H9 (cell line): ENCODE data around the gene EPHA3. TPM values are rescaled to one million over a fixed set of nuclear protein-coding genes. Genes with fewer than 3 reads are reported as not detected.

Experiments
- DNase-seq: peaks from one replicate; pipeline ENCODE4 v3.0.0-alpha.2; 2017
- H2AFZ ChIP-seq: one replicate; pipeline ENCODE4 v1.6.1; 2013; ENCODE audit warnings: mild to moderate bottlenecking, low read length, control low read depth, moderate library complexity
- H2AK5ac ChIP-seq: 2 replicates; pipeline ENCODE4 v1.6.1; 2013; ENCODE audit warnings: low read length, control low read depth, mixed read lengths; ENCODE audit not compliant: insufficient read length
- H2BK120ac ChIP-seq: one replicate; pipeline ENCODE4 v1.6.1; 2013; ENCODE audit warnings: low read depth, mild to moderate bottlenecking, low read length, control low read depth, inconsistent platforms; ENCODE audit not compliant: poor library complexity, severe bottlenecking
- H2BK12ac ChIP-seq: 2 replicates; pipeline ENCODE4 v1.6.1; 2013; ENCODE audit warnings: low read length, control low read depth, mixed read lengths, low read depth; ENCODE audit not compliant: insufficient read length
- H2BK15ac ChIP-seq: 2 replicates; pipeline ENCODE4 v1.6.1; 2013; ENCODE audit warnings: low read depth, low read length, control low read depth
- H2BK20ac ChIP-seq: one replicate; pipeline ENCODE4 v1.6.1; 2013; ENCODE audit warnings: low read depth, mild to moderate bottlenecking, low read length, control low read depth, inconsistent platforms; ENCODE audit not compliant: poor library complexity, severe bottlenecking
- H2BK5ac ChIP-seq: 2 replicates; pipeline ENCODE4 v1.6.1; 2013; ENCODE audit warnings: low read length, control low read depth, mixed read lengths; ENCODE audit not compliant: insufficient read length
- H3K14ac ChIP-seq: 2 replicates; pipeline ENCODE4 v1.6.1; 2013; ENCODE audit warnings: low read length, control low read depth; ENCODE audit not compliant: insufficient read depth
- H3K18ac ChIP-seq: 2 replicates; pipeline ENCODE4 v1.6.1; 2013; ENCODE audit warnings: low read depth, mild to moderate bottlenecking, mixed read lengths, low read length, control low read depth; ENCODE audit not compliant: insufficient read length
- H3K23ac ChIP-seq: 2 replicates; pipeline ENCODE4 v1.6.1; 2013; ENCODE audit warnings: low read length, control low read depth, mixed read lengths, low read depth; ENCODE audit not compliant: insufficient read length
- H3K23me2 ChIP-seq: 2 replicates; pipeline ENCODE4 v1.6.1; 2013; ENCODE audit warnings: low read depth, mild to moderate bottlenecking, mixed read lengths, low read length, control low read depth; ENCODE audit not compliant: insufficient read length, poor library complexity, severe bottlenecking
- H3K27ac ChIP-seq: 2 replicates; pipeline ENCODE4 v1.5.1; 2013; ENCODE audit warnings: low read length, control low read depth, mixed read lengths, low read depth; ENCODE audit not compliant: insufficient read length
- H3K27me3 ChIP-seq: 2 replicates; pipeline ENCODE4 v1.6.1; 2013; ENCODE audit warnings: low read length, control low read depth, inconsistent platforms; ENCODE audit not compliant: insufficient read depth
- H3K4ac ChIP-seq: 2 replicates; pipeline ENCODE4 v1.6.1; 2013; ENCODE audit warnings: low read depth, mild to moderate bottlenecking, control low read depth, inconsistent platforms, low read length, moderate library complexity
- H3K4me1 ChIP-seq: 2 replicates; pipeline ENCODE4 v1.6.1; 2013; ENCODE audit warnings: low read length, control low read depth, inconsistent platforms; ENCODE audit not compliant: insufficient read depth
- H3K4me2 ChIP-seq: 2 replicates; pipeline ENCODE4 v1.6.1; 2013; ENCODE audit warnings: low read length, control low read depth, mixed read lengths; ENCODE audit not compliant: insufficient read length, insufficient read depth
- H3K56ac ChIP-seq: 2 replicates; pipeline ENCODE4 v1.6.1; 2013; ENCODE audit warnings: low read depth, mild to moderate bottlenecking, mixed read lengths, low read length, control low read depth; ENCODE audit not compliant: insufficient read length
- H3K79me1 ChIP-seq: 2 replicates; pipeline ENCODE4 v1.6.1; 2013; ENCODE audit warnings: low read depth, mild to moderate bottlenecking, moderate library complexity, low read length, control low read depth, inconsistent platforms; ENCODE audit not compliant: insufficient read depth, poor library complexity, severe bottlenecking
- H3K79me2 ChIP-seq: 2 replicates; pipeline ENCODE4 v1.6.1; 2013; ENCODE audit warnings: low read length, control low read depth, inconsistent platforms; ENCODE audit not compliant: insufficient read depth
- H3K9ac ChIP-seq: 2 replicates; pipeline ENCODE4 v1.6.1; 2013; ENCODE audit warnings: low read length, control low read depth, mixed read lengths; ENCODE audit not compliant: insufficient read length; ENCODE audit errors: extremely low read depth
- H3K9me3 ChIP-seq: one replicate; pipeline ENCODE4 v1.6.1; 2013; ENCODE audit warnings: low read depth, low read length, inconsistent platforms; ENCODE audit not compliant: control insufficient read depth
- H3T11ph ChIP-seq: one replicate; pipeline ENCODE4 v1.6.1; 2013; ENCODE audit warnings: mild to moderate bottlenecking, low read length, control low read depth, inconsistent platforms
- H4K20me1 ChIP-seq: one replicate; pipeline ENCODE4 v1.6.1; 2013; ENCODE audit not compliant: control insufficient read depth, insufficient read length, insufficient read depth
- H4K5ac ChIP-seq: 2 replicates; pipeline ENCODE4 v1.6.1; 2013; ENCODE audit warnings: low read depth, mild to moderate bottlenecking, mixed read lengths, low read length, control low read depth; ENCODE audit not compliant: insufficient read length
- H4K8ac ChIP-seq: replicated peaks from 2 replicates; pipeline ENCODE4 v1.6.1; 2013; ENCODE audit warnings: low read length, control low read depth, mixed read lengths, low read depth; ENCODE audit not compliant: insufficient read length
- H4K91ac ChIP-seq: 2 replicates; pipeline ENCODE4 v1.6.1; 2013; ENCODE audit warnings: low read depth, mild to moderate bottlenecking, moderate library complexity, mixed read lengths, low read length, control low read depth; ENCODE audit not compliant: insufficient read length
- H3K27ac Mint-ChIP-seq, 3 experiments: 2 replicates in 2 of 3; 3 replicates in 1 of 3; pipeline ENCODE4 v1.8.0; 2020 to 2021; ENCODE audit warnings: mixed read lengths in 3 of 3, mild to moderate bottlenecking in 1 of 3, moderate library complexity in 1 of 3
- H3K27me3 Mint-ChIP-seq: 2 replicates; pipeline ENCODE4 v1.8.0; 2021; ENCODE audit warnings: low read depth, mild to moderate bottlenecking, moderate library complexity, mixed read lengths
- H3K36me3 Mint-ChIP-seq, 3 experiments: 2 replicates in 2 of 3; 3 replicates in 1 of 3; pipeline ENCODE4 v1.8.0; 2020 to 2021; ENCODE audit warnings: low read depth in 3 of 3, mixed read lengths in 3 of 3; ENCODE audit not compliant: insufficient read depth in 1 of 3
- H3K4me1 Mint-ChIP-seq, 2 experiments: 2 replicates each; pipeline ENCODE4 v1.8.0; 2020; ENCODE audit warnings: mixed read lengths in 2 of 2
- H3K4me3 Mint-ChIP-seq, 2 experiments: 2 replicates in 1 of 2; 3 replicates in 1 of 2; pipeline ENCODE4 v1.8.0; 2020 to 2021; ENCODE audit warnings: mild to moderate bottlenecking in 2 of 2, mixed read lengths in 2 of 2, moderate library complexity in 1 of 2
- H3K9me3 Mint-ChIP-seq, 2 experiments: 2 replicates in 1 of 2; 3 replicates in 1 of 2; pipeline ENCODE4 v1.8.0; 2020; ENCODE audit warnings: mild to moderate bottlenecking in 2 of 2, mixed read lengths in 2 of 2, moderate library complexity in 1 of 2
- WGBS: extraction: QIAGEN DNeasy Blood & Tissue Kit; methylation state at CpG from one replicate; pipeline ENCODE4 v1.1.7; 2013; ENCODE audit warnings: missing lambda C conversion rate, low lambda C conversion rate, mixed read lengths; ENCODE audit not compliant: insufficient read length; ENCODE audit errors: extremely low coverage; 5-methylcytosine and 5-hydroxymethylcytosine counted together
- total RNA-seq: library from RNA; stranded (reverse); gene quantifications from 2 replicates; pipeline ENCODE4 v1.2.1, GENCODE V29; 2021
- TF ChIP-seq, protein P1 (sequence below): fragments of 200-600 bp; sonication (generic); conservative IDR thresholded peaks from 3 replicates; pipeline ENCODE4 v1.8.0; 2021; ENCODE audit warnings: antibody characterized with exemption, mild to moderate bottlenecking

Gene EPHA3
- total RNA-seq, 1 experiment from 2014 or later = 0.66 TPM

DNA sequence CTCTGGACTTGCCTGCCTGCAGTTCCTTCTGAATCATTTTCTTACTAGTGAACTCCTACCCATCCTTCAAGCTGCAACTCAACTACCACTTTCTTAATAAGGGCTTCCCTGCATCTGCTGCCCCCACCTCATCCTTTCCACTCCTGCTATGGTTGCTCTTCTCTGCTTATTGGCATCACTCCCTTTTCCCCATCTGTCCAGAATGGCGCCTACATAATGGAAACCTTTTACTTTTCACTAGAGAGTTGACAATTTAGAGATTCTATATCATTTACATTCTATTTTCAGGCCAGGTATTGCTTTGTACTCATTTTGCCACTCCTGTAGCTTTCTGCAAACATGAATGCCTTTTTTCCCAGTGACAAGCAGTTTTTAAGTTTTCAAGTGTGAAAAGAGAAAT, 1.9 kb upstream of the EPHA3 start:
- Mint-ChIP-seq H3K4me3 (no peak overlapping the region), H3K27ac (no peak overlapping the region), H3K9me3 (no peaks in the 10 kb centered on the region), H3K4me1 (peaks cover 15 to 16% of the 10 kb centered on the region in 2 experiments), H3K27me3 (no peaks in the 10 kb centered on the region; the same call in none of the 2 replicates), H3K36me3 (no peaks in the 10 kb centered on the region)
- no peak overlapping the region for H3K9ac ChIP-seq
- no peaks in the 10 kb centered on the region for H4K20me1 ChIP-seq
- H4K5ac ChIP-seq = no peak overlapping the region
- H2BK5ac ChIP-seq = no peak overlapping the region
- H3K79me2 ChIP-seq = no peaks in the 10 kb centered on the region
- no peaks in the 10 kb centered on the region for H3K79me1 ChIP-seq
- H3K56ac ChIP-seq = no peak overlapping the region
- peaks cover 8% of the 10 kb centered on the region for H3K23me2 ChIP-seq
- H3K14ac ChIP-seq = no peak overlapping the region
- TF ChIP-seq, protein P1, sequence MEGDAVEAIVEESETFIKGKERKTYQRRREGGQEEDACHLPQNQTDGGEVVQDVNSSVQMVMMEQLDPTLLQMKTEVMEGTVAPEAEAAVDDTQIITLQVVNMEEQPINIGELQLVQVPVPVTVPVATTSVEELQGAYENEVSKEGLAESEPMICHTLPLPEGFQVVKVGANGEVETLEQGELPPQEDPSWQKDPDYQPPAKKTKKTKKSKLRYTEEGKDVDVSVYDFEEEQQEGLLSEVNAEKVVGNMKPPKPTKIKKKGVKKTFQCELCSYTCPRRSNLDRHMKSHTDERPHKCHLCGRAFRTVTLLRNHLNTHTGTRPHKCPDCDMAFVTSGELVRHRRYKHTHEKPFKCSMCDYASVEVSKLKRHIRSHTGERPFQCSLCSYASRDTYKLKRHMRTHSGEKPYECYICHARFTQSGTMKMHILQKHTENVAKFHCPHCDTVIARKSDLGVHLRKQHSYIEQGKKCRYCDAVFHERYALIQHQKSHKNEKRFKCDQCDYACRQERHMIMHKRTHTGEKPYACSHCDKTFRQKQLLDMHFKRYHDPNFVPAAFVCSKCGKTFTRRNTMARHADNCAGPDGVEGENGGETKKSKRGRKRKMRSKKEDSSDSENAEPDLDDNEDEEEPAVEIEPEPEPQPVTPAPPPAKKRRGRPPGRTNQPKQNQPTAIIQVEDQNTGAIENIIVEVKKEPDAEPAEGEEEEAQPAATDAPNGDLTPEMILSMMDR = no peak
- no peak overlapping the region for H2BK12ac ChIP-seq
- no peak overlapping the region for H3K23ac ChIP-seq
- H3K4me1 ChIP-seq = no peaks in the 10 kb centered on the region
- H2BK15ac ChIP-seq = no peak overlapping the region
- H2AK5ac ChIP-seq = no peak overlapping the region
- DNase-seq = no peak
- no peak overlapping the region for H3K4me2 ChIP-seq
- no peak overlapping the region for H3K18ac ChIP-seq
- no peak overlapping the region for H2BK20ac ChIP-seq
- WGBS = no CpG with 5 or more reads among the region's 1 CpG
- H3T11ph ChIP-seq = no peak overlapping the region
- no peak overlapping the region for H2AFZ ChIP-seq
- no peak overlapping the region for H4K8ac ChIP-seq
- H2BK120ac ChIP-seq = no peak overlapping the region
- H3K27ac ChIP-seq = no peak overlapping the region
- H4K91ac ChIP-seq = no peak overlapping the region
- no peaks in the 10 kb centered on the region for H3K9me3 ChIP-seq
- H3K27me3 ChIP-seq = peaks cover 3% of the 10 kb centered on the region; the same call in 1 of the 2 replicates
- H3K4ac ChIP-seq = no peak overlapping the region
